T-helper 2 cell treated with Interferon-gamma antibody and Interleukin-4, amounts not matched to agents 5 μg/mL and 100 μg/mL, for 36 hours (primary cell): Measurements from ENCODE around the gene COL6A6.

Experiments used
- DNase-seq: peaks from one replicate; pipeline ENCODE4 v3.0.0; 2021; ENCODE audit warnings: low spot score
- H3K27ac Mint-ChIP-seq: one replicate; pipeline ENCODE4 v1.8.0; 2021; ENCODE audit warnings: mild to moderate bottlenecking, mixed read lengths
- H3K27me3 Mint-ChIP-seq: one replicate; pipeline ENCODE4 v1.8.0; 2021; ENCODE audit warnings: low read depth, mixed read lengths
- H3K36me3 Mint-ChIP-seq: one replicate; pipeline ENCODE4 v1.8.0; 2021; ENCODE audit warnings: low read depth, mixed read lengths
- H3K4me1 Mint-ChIP-seq: one replicate; pipeline ENCODE4 v1.8.0; 2021; ENCODE audit warnings: low read depth, mixed read lengths
- H3K4me3 Mint-ChIP-seq: one replicate; pipeline ENCODE4 v1.8.0; 2022; ENCODE audit warnings: mild to moderate bottlenecking, moderate library complexity, mixed read lengths
- H3K9me3 Mint-ChIP-seq: one replicate; pipeline ENCODE4 v1.8.0; 2021; ENCODE audit warnings: mixed read lengths

The COL6A6 gene, protein sequence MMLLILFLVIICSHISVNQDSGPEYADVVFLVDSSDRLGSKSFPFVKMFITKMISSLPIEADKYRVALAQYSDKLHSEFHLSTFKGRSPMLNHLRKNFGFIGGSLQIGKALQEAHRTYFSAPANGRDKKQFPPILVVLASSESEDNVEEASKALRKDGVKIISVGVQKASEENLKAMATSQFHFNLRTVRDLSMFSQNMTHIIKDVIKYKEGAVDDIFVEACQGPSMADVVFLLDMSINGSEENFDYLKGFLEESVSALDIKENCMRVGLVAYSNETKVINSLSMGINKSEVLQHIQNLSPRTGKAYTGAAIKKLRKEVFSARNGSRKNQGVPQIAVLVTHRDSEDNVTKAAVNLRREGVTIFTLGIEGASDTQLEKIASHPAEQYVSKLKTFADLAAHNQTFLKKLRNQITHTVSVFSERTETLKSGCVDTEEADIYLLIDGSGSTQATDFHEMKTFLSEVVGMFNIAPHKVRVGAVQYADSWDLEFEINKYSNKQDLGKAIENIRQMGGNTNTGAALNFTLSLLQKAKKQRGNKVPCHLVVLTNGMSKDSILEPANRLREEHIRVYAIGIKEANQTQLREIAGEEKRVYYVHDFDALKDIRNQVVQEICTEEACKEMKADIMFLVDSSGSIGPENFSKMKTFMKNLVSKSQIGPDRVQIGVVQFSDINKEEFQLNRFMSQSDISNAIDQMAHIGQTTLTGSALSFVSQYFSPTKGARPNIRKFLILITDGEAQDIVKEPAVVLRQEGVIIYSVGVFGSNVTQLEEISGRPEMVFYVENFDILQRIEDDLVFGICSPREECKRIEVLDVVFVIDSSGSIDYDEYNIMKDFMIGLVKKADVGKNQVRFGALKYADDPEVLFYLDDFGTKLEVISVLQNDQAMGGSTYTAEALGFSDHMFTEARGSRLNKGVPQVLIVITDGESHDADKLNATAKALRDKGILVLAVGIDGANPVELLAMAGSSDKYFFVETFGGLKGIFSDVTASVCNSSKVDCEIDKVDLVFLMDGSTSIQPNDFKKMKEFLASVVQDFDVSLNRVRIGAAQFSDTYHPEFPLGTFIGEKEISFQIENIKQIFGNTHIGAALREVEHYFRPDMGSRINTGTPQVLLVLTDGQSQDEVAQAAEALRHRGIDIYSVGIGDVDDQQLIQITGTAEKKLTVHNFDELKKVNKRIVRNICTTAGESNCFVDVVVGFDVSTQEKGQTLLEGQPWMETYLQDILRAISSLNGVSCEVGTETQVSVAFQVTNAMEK (N-terminal part only)

DNA sequence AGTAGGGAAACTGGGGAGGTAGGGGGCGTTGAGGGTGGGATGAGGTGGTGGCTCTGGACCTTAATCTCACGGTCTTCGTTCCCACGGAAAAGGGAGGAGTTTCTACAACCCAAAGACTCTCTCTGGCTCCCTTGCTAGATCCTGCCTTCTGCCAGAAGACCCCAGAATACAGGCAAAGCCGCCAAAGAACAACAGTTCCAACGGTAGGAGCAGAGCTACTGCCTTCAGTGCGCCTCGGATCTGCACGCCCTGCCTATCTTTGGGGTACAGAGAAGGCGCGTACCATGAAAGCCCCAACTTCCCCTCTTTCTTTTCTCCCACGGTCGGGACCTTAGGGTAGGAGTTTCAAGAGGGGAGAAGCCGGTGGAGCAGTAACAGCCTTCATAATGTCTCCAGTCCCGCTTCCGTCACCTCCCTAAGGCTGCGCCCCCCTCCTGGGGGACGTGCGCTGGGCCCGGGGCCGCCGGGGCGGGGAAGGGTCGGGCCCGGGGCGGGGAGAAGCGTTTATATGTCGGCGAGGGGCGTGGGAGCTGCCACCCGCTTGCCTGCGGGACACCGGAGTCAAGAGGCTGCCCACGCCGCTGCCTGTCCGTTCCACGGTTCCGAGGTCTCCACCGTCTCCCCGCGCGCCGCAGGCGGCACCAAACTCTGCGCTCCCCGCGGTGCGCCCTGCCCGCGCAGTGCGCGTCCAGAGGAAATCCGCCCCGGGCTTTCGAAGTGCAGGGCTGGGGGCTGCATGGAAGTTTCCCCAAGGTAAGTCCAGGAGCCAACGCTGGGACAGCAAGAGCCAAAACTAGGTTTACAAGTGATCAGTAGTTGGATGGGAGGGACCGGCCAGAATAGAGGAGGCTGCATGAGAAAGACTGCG is at the start of gene COL6A6:
Gene COL6A6, plus strand, starts transcription at position 533 of the 868 bp plus-strand sequence. CDS start 43,188 bp downstream, outside the sequence.
- no peaks in the 10 kb centered on the region for H3K9me3 Mint-ChIP-seq
- no peaks in the 10 kb centered on the region for H3K36me3 Mint-ChIP-seq
- DNase-seq, result no peak
- no peaks in the 10 kb centered on the region for H3K4me1 Mint-ChIP-seq
- no peak within 1 kb of the TSS for H3K27ac Mint-ChIP-seq
- H3K27me3 Mint-ChIP-seq, result peaks cover 30% of the 10 kb centered on the region
- no peak within 1 kb of the TSS for H3K4me3 Mint-ChIP-seq

DNA sequence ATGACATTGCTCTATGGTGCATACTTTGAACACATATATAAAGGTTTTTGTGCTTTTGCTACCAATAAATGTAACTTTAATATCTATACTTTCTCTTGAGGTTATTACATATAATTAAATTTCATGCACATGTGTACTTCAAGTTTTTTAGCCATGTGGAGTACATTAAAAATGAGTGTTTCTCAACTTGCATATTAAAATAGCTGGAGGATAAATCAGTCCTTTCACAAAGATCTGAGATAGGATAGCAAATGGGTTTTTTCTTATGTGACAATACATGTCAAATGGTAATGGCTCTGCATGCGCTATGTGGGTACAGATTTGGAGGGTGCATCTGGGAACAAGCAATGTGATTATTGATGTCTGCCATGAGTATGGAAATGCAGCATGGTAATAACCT is 48.7 kb upstream of the COL6A6 start:
- Mint-ChIP-seq H3K4me3 (no peak overlapping the region), H3K4me1 (no peaks in the 10 kb centered on the region), H3K27ac (no peak overlapping the region), H3K36me3 (no peaks in the 10 kb centered on the region), H3K27me3 (peaks cover 8% of the 10 kb centered on the region), H3K9me3 (no peaks in the 10 kb centered on the region)
- no peak for DNase-seq

DNA sequence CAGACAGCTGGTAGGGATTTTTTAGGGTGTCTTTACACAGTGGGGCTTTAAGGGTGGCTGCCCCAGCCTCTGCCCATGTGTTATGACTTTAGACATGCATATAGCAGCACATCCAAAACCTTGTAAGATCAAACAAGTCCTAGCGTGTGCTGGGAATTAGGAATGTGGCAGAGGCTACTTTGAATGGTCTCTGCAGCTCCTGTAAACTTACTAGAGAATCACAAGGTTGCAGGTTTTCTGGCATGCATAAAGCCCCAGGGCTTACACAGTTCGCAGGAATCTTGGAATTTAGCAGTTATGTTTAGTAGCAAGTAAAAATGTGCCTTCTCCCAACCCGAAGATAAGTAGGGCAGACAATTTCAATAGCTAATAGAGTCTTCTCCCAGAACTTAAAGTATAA is 46.9 kb upstream of the COL6A6 start:
- Mint-ChIP-seq H3K4me1 (no peaks in the 10 kb centered on the region), H3K27ac (no peak overlapping the region), H3K27me3 (peaks cover 8% of the 10 kb centered on the region), H3K36me3 (no peaks in the 10 kb centered on the region), H3K9me3 (no peaks in the 10 kb centered on the region), H3K4me3 (no peak overlapping the region)
- no peak for DNase-seq

DNA sequence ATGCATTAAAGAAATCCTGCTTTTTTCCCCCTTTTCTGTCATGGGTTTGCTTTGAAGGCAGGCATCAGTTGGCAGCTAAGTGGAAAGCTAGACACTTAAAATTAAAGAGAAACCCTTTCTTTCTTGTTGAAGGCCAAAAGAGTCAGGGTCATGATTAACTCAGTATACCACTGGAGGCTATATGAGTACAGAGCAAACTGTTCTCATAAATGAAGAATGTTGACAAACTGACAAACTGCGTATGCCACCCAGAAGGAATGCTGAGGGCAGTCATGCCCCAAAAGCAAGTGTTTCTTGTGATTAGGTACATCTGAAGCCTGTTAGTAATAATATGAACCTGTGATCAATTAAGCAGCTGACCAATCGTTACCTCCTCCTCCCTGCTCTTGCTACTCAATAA is 43.6 kb upstream of the COL6A6 start:
- H3K27ac Mint-ChIP-seq, result no peak overlapping the region
- H3K4me1 Mint-ChIP-seq, result no peaks in the 10 kb centered on the region
- H3K36me3 Mint-ChIP-seq, result no peaks in the 10 kb centered on the region
- H3K27me3 Mint-ChIP-seq, result peaks cover 5% of the 10 kb centered on the region
- H3K9me3 Mint-ChIP-seq, result no peaks in the 10 kb centered on the region
- no peak overlapping the region for H3K4me3 Mint-ChIP-seq
- DNase-seq, result no peak

DNA sequence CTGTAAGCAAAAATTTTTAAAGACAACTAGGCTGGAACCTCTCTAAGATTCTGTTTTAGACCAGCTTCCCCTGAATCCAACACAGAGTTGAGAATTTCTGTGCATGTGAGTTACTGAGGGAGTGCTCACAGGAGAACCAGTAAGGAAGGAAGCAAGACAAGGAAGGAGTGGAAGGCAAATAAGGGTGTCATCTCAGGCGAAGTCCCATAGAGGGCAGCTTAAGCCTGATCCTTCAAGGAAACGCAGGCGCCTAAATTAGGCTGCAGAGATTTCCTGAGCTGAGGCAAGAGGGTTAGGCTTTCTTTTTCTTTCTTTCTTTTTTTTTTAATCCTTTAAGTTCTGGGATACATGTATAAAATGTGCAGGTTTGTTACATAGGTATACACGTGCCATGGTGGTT is 36.2 kb upstream of the COL6A6 start:
- Mint-ChIP-seq H3K4me1 (no peaks in the 10 kb centered on the region), H3K27ac (no peak overlapping the region), H3K9me3 (no peaks in the 10 kb centered on the region), H3K36me3 (no peaks in the 10 kb centered on the region), H3K4me3 (no peak overlapping the region), H3K27me3 (no peaks in the 10 kb centered on the region)
- no peak for DNase-seq

DNA sequence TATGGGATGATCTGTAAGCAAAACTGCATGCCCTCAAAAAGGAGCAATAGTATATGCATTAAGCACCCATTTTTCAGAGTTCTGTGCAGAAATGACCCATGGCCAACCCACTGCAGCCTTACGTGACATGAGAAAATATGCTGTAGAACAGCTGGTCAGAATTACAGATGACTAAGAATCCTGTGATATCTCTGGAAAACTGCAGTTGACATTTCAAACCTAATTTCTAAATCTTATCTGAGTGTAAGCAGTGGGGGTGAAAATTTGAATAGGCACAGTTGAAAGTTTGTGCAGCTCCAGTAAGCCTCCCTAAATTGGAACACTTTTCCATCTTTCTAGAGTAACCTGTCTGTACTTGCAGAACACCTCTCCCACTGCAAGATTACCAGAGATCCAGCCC is 28.7 kb upstream of the COL6A6 start:
- no peak overlapping the region for H3K27ac Mint-ChIP-seq
- H3K27me3 Mint-ChIP-seq, result no peaks in the 10 kb centered on the region
- H3K36me3 Mint-ChIP-seq, result no peaks in the 10 kb centered on the region
- H3K9me3 Mint-ChIP-seq, result no peaks in the 10 kb centered on the region
- no peak for DNase-seq
- no peaks in the 10 kb centered on the region for H3K4me1 Mint-ChIP-seq
- H3K4me3 Mint-ChIP-seq, result no peak overlapping the region

DNA sequence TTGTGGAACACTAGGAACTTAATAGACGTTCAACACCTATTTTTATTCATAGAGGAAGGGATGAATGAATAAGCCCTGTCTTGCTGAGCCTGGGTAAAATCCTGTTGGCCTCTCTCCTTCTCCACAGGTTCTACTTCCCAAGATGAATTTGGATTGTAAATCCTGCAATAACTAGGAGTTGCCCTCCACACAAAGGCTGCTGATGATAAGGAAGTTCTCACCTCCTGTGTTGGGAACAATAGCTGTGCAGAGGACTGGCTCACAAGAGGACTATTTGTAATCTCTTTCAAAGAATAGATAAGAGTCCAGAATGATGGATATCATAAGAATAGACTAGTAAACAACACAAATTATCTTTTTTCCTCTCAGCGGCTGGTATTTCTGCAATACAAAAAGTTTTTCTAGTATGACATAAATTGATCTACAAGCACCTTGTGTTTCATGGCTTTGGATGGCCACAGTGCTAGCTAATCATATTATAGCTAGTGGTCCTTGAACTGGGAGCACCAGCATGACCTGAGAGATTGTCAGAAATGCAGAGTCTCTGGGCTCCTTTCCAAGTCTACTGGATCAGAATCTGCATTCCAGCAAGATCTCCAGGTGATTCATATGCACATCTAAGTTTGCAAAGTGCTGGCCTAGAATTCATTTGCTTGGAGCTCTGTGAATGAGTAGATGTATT is 28.1 kb upstream of the COL6A6 start:
- H3K9me3 Mint-ChIP-seq, result no peaks in the 10 kb centered on the region
- no peaks in the 10 kb centered on the region for H3K36me3 Mint-ChIP-seq
- no peak for DNase-seq
- no peaks in the 10 kb centered on the region for H3K4me1 Mint-ChIP-seq
- H3K27ac Mint-ChIP-seq, result no peak overlapping the region
- no peak overlapping the region for H3K4me3 Mint-ChIP-seq
- H3K27me3 Mint-ChIP-seq, result no peaks in the 10 kb centered on the region

DNA sequence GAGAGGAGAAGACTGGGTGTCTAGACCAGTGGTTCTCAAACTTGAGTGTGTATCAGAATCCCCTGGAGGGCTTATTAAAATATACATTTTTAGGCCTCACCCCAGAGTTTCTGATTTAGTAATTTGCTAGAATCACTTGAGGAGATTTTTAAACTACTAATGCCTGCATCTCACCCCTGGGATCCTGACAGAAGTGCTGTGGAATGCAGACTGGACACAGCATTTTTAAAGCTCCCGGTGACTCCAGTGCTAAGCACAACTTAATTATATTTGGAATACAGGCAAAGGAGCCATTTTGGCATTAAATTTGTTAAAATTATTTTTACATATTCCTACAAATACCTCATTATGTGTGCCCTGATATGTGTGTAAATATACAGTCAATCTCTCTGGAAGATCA is 26.7 kb upstream of the COL6A6 start:
- Mint-ChIP-seq H3K36me3 (no peaks in the 10 kb centered on the region), H3K4me3 (no peak overlapping the region), H3K27ac (no peak overlapping the region), H3K27me3 (peaks cover 2% of the 10 kb centered on the region), H3K4me1 (no peaks in the 10 kb centered on the region), H3K9me3 (no peaks in the 10 kb centered on the region)
- DNase-seq, result no peak

DNA sequence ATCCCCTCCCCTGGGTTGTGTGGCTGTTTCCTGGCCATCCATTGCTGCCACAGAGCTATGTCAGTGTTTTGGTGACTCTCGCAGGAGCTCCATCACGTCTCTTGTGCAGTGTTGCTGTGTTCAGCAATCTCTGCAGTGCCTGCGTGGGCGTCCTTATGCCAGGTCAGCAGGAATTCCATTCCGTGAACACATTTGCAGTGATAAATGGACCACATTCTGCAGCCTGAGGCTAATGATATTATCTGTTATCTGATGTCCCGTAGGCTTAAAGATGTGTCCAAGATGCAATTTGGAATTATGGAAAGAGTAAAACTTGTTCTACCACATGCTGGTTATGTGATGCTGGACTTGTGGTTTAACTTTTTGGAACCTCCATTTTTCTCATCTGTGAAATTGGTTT is 25.5 kb upstream of the COL6A6 start:
- Mint-ChIP-seq H3K27ac (no peak overlapping the region), H3K4me1 (no peaks in the 10 kb centered on the region), H3K36me3 (no peaks in the 10 kb centered on the region), H3K4me3 (no peak overlapping the region), H3K9me3 (no peaks in the 10 kb centered on the region), H3K27me3 (peaks cover 3% of the 10 kb centered on the region)
- no peak for DNase-seq

DNA sequence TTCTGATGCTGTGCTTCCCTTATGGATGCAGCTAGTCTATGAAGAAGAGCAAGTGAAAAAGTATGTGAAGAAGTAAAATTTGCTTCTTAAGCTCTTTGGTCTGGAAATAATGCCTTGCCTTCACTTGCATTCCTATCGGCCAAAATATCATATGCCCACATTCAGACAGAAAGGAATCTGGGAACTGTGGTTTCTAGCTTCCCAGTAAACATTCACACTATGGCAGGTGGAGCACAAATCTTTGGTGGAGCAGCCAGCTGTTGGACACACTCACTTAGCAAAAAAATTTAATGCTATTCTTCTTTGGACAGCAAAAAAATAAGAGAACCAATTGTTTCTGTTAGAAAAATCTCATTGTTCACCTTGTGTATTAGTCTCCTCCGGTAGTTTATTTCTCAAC is 12.3 kb upstream of the COL6A6 start:
- H3K9me3 Mint-ChIP-seq, result no peaks in the 10 kb centered on the region
- H3K4me3 Mint-ChIP-seq, result no peak overlapping the region
- no peaks in the 10 kb centered on the region for H3K36me3 Mint-ChIP-seq
- no peak overlapping the region for H3K27ac Mint-ChIP-seq
- DNase-seq, result no peak
- H3K27me3 Mint-ChIP-seq, result peaks cover 2% of the 10 kb centered on the region
- no peaks in the 10 kb centered on the region for H3K4me1 Mint-ChIP-seq

DNA sequence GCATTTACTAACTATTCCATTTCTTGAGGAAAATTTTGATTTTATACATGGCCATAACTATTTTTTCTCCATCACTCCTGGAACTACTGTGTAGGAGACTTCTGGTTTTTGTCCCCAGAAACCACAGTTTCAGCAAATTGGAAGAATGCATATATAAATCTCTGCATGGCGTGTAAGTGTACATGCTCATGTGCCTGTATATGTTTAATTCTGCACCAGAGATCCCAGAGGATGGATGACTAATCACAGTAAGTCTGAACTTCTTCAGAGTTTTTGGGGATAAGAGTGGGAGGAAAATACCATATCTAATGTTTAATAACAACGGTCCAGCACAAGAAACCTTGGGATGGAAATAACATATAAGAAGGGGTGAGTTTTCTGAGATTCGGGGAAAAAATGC is 10.9 kb upstream of the COL6A6 start:
- H3K4me3 Mint-ChIP-seq, result no peak overlapping the region
- no peaks in the 10 kb centered on the region for H3K4me1 Mint-ChIP-seq
- no peak overlapping the region for H3K27ac Mint-ChIP-seq
- H3K27me3 Mint-ChIP-seq, result peaks cover 2% of the 10 kb centered on the region
- H3K9me3 Mint-ChIP-seq, result no peaks in the 10 kb centered on the region
- DNase-seq, result no peak
- no peaks in the 10 kb centered on the region for H3K36me3 Mint-ChIP-seq

DNA sequence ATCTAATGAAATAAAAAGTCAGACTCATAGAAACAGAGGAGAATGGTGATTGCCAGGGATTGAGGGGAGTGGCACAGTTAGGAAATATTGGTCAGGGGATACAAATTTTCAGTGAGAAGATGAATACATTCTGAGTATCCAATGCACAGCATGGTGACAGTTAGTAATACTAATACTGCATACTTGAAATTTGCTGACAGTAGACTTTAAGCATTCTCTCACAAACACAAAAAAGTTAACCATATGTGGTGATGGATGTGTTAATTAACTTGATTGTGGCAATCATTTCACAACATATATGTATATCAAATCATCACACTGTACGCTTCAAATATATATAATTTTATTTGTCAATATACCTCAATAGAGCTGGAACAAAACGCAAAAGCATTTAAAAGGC is 9.2 kb upstream of the COL6A6 start:
- H3K9me3 Mint-ChIP-seq, result no peaks in the 10 kb centered on the region
- H3K4me1 Mint-ChIP-seq, result no peaks in the 10 kb centered on the region
- no peak overlapping the region for H3K4me3 Mint-ChIP-seq
- no peak overlapping the region for H3K27ac Mint-ChIP-seq
- H3K36me3 Mint-ChIP-seq, result no peaks in the 10 kb centered on the region
- peaks cover 2% of the 10 kb centered on the region for H3K27me3 Mint-ChIP-seq
- no peak for DNase-seq

DNA sequence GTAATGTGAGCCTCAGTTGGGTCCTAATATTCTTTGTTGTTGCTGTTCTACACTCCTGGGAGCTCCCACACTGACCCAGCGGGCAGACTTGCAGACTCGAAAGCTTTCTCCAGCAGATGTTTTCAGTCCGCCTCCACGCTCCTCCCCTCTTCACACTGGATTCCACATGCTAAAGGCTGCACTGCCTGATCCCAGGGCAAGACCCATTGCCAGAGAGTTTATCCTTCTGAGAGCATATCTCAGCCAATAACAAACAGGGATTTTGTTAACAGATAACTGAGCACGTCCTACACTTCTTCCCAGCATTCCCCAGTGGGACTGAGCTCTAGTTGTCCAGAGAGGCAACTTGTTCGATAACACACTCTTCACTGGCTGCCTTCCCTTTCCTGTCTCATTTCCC is 8.0 kb upstream of the COL6A6 start:
- Mint-ChIP-seq H3K4me3 (no peak overlapping the region), H3K27me3 (peaks cover 3% of the 10 kb centered on the region)
- no peak for DNase-seq

More for the DNA sequence above, 8.0 kb upstream of the COL6A6 start:
- Mint-ChIP-seq H3K4me1 (no peaks in the 10 kb centered on the region), H3K27ac (no peak overlapping the region), H3K9me3 (no peaks in the 10 kb centered on the region), H3K36me3 (no peaks in the 10 kb centered on the region)
